GM04503 (cell line): ENCODE data around the gene DMPK.
"Not testable (repeated sequence)": the region's sequence is repeated elsewhere in the genome, so short reads cannot be mapped to it uniquely, and the experiment has no call there.

Experiments
- DNase-seq: peaks from one replicate; pipeline ENCODE4 v3.0.0-alpha.2; 2012; ENCODE audit warnings: low read depth

The DMPK gene

DNA sequence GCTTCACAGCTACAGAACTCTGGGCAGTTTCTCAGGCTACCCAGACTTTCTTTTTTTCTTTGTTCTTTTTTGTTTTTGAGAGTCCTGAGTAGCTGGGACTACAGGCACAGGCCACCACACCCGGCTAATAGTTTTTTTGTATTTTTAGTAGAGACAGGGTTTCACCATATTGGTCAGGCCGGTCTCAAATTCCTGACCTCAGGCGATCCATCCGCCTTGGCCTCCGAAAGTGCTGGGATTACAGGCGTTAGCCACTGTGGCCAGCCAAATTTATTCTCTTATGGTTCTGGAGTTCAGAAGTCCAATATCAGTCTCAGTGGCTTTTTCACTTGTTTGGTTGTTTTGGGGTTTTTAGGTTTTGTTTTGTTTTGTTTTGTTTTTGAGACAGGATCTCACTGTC is 36.7 kb downstream of the DMPK start:
- no peak for DNase-seq

DNA sequence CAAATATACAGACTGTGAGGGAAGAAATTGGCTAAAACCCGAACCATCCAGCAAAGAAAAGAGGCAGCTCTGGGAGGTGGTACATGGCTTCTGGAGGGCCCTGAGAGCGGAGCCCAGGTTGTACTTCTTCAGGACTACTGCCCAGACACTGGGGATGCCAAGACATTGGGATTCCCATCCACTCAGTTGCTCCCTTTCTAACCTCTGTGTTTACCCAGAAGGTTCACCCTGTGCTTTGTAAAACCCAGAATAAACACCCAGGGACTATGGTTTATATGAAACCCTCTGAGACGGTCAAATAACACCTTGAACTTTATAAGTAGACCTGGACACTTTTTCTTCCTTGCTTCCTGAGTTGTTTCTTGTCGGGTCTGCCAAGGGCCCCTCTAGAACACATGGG is 39.3 kb downstream of the DMPK start:
- DNase-seq, result no peak

DNA sequence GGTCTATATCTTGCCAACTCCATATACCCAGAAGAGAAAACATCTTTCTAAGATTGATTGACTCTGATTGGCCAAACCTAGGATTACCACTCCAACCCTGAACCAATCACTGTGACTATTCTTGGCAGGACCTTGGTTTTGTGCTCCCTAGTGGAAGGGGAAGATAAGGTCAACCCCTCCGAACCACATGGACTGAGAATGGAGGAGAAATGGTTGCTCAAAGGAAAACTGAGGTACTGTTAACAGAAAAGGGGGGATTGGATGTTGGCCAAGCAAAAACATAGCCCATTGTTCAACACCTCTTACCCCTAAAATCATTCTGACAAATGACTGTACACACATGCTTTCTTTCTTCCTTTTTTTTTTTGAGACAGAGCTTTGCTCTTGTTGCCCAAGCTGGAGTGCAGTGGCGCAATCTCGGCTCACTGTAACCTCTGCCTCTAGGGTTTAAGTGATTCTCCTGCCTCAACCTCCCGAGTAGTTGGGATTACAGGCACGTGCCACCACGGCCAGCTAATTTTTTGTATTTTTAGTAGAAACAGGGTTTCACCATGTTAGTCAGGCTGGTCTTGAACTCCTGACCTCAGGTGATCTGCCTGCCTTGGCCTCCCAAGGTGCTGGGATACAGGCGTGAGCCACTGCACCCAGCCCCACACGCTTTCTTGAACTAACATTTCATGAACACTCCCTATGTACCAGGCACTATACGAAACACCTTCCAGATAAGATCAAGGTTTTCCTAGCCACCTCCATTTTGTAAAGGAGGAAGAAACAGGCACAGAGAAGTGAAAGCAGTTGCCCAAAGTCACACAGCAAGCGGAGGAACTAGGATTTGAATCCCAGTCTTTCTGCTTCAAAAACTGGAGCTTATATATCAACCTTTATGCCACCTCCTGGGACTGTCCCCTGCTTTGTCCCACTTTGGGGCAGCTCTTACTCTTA is 42.5 kb downstream of the DMPK start:
- DNase-seq, result no peak

DNA sequence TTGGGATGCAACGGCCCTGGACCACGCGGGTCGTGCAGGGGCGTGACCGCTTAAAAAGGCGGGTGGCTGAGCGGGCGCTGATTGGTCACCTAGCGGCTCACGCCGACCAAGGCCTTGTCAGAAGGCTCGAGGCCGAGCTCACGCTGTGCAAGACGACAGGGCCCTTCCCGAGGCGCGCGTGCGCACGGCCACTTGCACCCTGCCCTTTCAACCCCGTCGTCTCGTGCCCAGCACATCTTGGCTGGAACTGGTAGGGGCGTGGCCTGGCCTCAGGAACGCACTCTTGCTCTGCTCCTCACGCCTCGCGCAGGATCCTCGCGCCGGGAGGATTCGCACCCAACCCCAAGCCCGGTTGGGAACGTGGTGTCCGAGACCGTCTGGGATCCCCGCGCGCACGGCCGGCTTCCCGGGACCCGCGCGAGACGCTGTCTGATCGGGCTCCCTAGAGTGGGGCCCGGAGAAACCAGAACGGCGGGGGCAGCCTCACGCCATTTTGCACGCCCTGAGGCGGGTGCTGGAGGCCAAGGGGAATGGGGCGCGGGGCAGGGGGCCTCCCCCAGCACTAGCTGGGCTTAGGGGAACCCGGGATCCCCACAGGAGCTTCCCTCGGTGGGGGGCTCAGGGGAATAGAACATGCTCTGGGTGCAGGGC is 49.0 kb downstream of the DMPK start, which contains the start of gene MEIOSIN:
TSS of gene MEIOSIN (plus strand) at position 280 of the 651 bp plus-strand sequence. CDS start 1,938 bp downstream, outside the sequence.
- DNase-seq, result no peak

DNA sequence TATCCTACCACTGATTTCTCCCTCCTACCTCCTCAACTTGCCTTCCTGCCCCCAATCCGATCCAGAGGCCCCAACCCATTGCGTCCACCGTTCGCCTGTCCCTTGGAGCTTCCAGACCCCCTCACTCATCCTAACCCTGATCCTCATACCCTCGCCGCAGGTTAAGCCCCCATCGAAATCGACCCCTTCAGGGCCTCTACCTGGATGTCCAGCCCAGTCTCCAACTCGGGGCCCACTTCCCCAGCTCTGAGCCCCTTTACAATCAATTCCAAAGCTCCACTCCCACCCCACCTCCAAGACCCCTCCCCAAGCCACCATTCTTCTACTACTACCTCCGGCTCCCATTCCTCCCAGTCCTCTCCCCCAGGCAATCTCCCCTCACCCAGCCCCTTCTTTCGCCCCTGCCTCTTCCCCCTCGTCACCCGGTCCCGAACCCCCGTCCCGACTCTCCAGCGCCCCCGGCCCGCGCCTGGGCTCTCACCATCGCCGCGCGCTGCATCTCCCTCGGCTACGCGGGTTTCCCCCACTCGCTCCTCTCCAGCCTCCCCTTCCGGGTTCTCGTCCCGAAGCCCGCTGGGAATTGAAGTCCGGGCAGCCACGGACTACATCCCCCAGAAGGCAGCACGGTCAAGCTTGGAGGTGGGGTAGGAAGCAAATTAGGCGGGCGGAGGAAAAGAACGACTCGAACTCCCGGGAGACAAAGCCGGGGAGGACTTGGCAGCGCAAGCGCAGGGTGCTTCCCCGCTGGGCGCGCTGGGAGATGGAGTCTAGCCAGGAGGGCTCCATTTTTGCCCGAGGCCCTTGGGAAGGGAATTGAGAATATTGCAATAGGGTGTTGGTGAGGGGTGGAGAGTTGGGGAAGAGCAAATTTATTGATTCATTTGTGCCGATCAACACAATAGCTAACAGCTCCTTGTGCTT is 51.7 kb downstream of the DMPK start, which contains the start of gene FBXO46:
TSS of gene FBXO46 (minus strand) at position 529 of the 921 bp plus-strand sequence. CDS start 17,401 bp downstream, outside the sequence.
- DNase-seq, result peak; percentile 90

DNA sequence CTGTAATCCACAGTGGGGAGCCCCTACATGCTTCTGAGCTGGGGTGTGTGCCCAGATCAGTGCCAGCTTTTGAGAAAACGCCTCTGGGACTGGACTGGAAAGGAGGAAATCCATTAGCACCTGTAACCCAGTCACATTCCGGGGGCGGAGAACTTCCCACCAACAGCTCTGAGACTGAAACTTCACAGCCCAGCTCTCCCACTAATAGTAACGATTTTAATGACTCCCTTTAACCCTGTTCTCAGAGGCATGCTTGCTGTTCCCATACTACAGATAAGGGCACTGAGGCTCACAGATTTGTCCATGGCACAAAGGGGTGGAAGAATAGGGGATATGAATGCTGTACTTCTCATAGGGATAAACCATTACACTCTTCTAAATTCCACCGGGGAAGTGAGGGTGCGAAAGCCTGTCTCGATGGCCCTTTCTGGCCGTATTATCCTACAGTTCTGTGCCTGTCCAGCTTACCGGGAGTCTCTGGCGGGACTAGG is 52.4 kb downstream of the DMPK start:
- DNase-seq, result no peak

DNA sequence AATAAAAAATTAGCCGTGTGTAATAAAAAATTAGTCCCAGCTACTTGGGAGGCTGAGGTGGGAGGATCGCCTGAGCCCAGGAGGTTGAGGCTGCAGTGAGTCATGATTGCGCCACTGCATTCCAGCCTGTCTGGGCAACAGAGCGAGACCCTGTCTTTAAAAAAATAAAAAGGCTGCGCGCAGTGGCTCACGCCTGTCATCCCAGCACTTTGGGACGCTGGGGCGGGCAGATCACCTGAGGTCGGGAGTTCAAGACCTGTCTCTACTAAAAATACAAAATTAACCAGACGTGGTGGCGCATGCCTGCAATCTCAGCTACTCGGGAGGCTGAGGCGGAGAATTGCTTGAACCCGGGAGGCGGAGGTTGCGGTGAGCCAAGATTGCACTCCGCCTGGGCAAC is 53.6 kb downstream of the DMPK start:
- DNase-seq, result not testable (repeated sequence)

DNA sequence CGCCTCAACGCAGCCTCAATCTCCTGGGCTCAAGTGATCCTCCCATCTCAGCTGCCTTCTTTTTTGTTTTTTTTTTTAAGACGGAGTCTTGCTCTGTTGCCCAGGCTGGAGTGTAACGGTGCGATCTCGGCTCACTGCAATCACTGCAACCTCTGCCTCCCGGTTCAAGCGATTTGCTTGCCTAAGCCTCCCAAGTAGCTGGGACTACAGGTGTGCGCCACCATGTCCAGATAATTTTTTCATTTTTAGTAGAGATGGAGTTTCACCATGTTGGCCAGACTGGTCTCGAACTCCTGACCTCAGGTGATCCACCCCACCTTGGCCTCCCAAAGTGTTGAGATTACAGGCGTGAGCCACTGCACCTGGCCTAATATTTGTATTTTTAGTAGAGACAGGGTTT is 62.2 kb downstream of the DMPK start:
- not testable (repeated sequence) for DNase-seq
